Body of pancreas (tissue), 4 donors: ENCODE results near the gene SAP30. TPM values are rescaled to one million over a fixed set of nuclear protein-coding genes. Genes with fewer than 3 reads are reported as not detected.

Experiments
- ATAC-seq: fragments of 150-250 bp; one replicate; pipeline ENCODE4 v1.9.1; 2016
- DNase-seq, 4 donors: peaks; one replicate each; pipeline ENCODE4 v3.0.0-alpha.2; 2019
- H3K27ac ChIP-seq, 4 donors: fragments of 200-600 bp; sonication (generic); 1 replicate in 3 of 4; 2 replicates in 1 of 4; pipeline versions ENCODE4 v1.5.1 to v1.6.1; 2016 to 2019; ENCODE audit warnings: mild to moderate bottlenecking in 1 of 4, mixed read lengths in 1 of 4, moderate library complexity in 1 of 4
- H3K27me3 ChIP-seq, 2 donors: fragments of 200-600 bp; sonication (generic); one replicate each; pipeline ENCODE4 v1.6.0; 2016; ENCODE audit warnings: mild to moderate bottlenecking in 1 of 2
- H3K36me3 ChIP-seq, 2 donors: fragments of 200-600 bp; sonication (generic); replicated peaks in 1 of 2; 2 replicates each; pipeline ENCODE4 v1.5.1; 2016; ENCODE audit warnings: low read depth in 2 of 2; ENCODE audit not compliant: insufficient read depth in 1 of 2
- H3K4me1 ChIP-seq: fragments of 200-600 bp; sonication (generic); one replicate; pipeline ENCODE4 v1.6.0; 2016
- H3K4me3 ChIP-seq, 2 donors: fragments of 200-600 bp; sonication (generic); 1 replicate in 1 of 2; 2 replicates in 1 of 2; pipeline ENCODE4 v1.5.1; 2016 to 2019
- H3K9me3 ChIP-seq, 3 donors: fragments of 200-600 bp; sonication (generic); 1 replicate in 2 of 3; 2 replicates in 1 of 3; pipeline ENCODE4 v1.5.1; 2016
- POLR2A ChIP-seq, 3 donors: fragments of 450-650 bp; IDR thresholded peaks; one replicate each; pipeline ENCODE4 v1.6.1; 2016; ENCODE audit warnings: antibody characterized with exemption in 3 of 3, mild to moderate bottlenecking in 2 of 3
- WGBS, 2 donors: methylation state at CpG; one replicate each; pipeline ENCODE4 v1.1.5; 2017; 5-methylcytosine and 5-hydroxymethylcytosine counted together
- intact Hi-C: fragments of 100-400 bp; cut with DNase I; formaldehyde crosslinking; loops from one replicate; pipeline ENCODE4 v1.15.1; 2023
- total RNA-seq, 2 donors: library from RNA; depleted of rRNA; stranded (reverse); fragments of >200 nt; gene quantifications; one replicate each; pipeline ENCODE4 v1.1.0, GENCODE V29; 2016

The SAP30 gene
- total RNA-seq, 2 donors from 2014 or later: 10.2 to 10.6 TPM

- ATAC-seq: no peak
- Histone ChIP-seq H3K9me3 (no peaks in the 10 kb centered on the region), H3K4me3 (no peak overlapping the region), H3K27ac (no peak overlapping the region), H3K27me3 (no peaks in the 10 kb centered on the region), H3K4me1 (no peaks in the 10 kb centered on the region), H3K36me3 (no peaks in the 10 kb centered on the region)
- intact Hi-C loops: no loop called here
- no peak for DNase-seq
- TF ChIP-seq POLR2A (IDR thresholded peaks at IDR 0.05): no peak
- 71 to 91% methylated on average over 2 of the region's 2 CpGs for WGBS, 2 donors
These were observed 55.3 kb downstream of the SAP30 start for GRCh38 chr4:173426064-173426463.

Other genes with a start within 250 kb of the SAP30 start
- 10 to 100 TPM; 20.4 to 32.4 TPM for gene GALNT7, start 202.1 kb upstream of the SAP30 start, total RNA-seq
- 10 to 100 TPM; 16.2 to 18.7 TPM for gene HMGB2, start 36.6 kb upstream of the SAP30 start, total RNA-seq
- not detected for gene SCRG1, start 28.2 kb downstream of the SAP30 start, total RNA-seq
- 10 to 100 TPM in 1 of 2 donors, 1 to 10 TPM in 1; 7.3 to 11.4 TPM for gene HAND2, start 159.3 kb downstream of the SAP30 start, total RNA-seq